GM12873 (cell line): ENCODE data around the gene LRG1.

Experiments used
- CTCF ChIP-seq: IDR thresholded peaks from 2 replicates; pipeline ENCODE4 v1.5.1; 2012; ENCODE audit warnings: low read depth, mild to moderate bottlenecking, moderate library complexity, low read length, control low read depth; ENCODE audit not compliant: insufficient read depth; ENCODE audit errors: missing control alignments

LRG1 gene

GRCh38 chr19:4519521-4520277 lies 20.1 kb downstream of the LRG1 start:
- TF ChIP-seq CTCF: no peak

GRCh38 chr19:4519172-4519496 lies 20.7 kb downstream of the LRG1 start:
- no peak for TF ChIP-seq CTCF

- TF ChIP-seq CTCF: no peak
Observed at GRCh38 chr19:4518345-4519171, 21.3 kb downstream of the LRG1 start, which contains the start of gene PLIN4. PLIN4 (minus strand) TSS chr19:4518486; CDS start chr19:4518272, 214 bp downstream.

GRCh38 chr19:4517451-4518057 lies 22.3 kb downstream of the LRG1 start:
- no peak for TF ChIP-seq CTCF

- TF ChIP-seq CTCF: no peak
Observed at GRCh38 chr19:4516939-4517300, 22.9 kb downstream of the LRG1 start.

- no peak for TF ChIP-seq CTCF
Observed at GRCh38 chr19:4516199-4516938, 23.5 kb downstream of the LRG1 start.
